Sciatic nerve (tissue), 2 donors: ENCODE results near the gene OSBPL1A. TPM values are rescaled to one million over a fixed set of nuclear protein-coding genes. Genes with fewer than 3 reads are reported as not detected.

ENCODE experiments used
- ATAC-seq: fragments of 200-7000 bp; cut with Tn5 transposase; one replicate; pipeline ENCODE4 v1.9.1; 2020; ENCODE audit warnings: mild to moderate bottlenecking, moderate library complexity
- DNase-seq: peaks from one replicate; pipeline ENCODE4 v3.0.0-alpha.2; 2020; ENCODE audit warnings: low spot score
- intact Hi-C: fragments of 100-400 bp; cut with DNase I; formaldehyde crosslinking; loops from one replicate; pipeline ENCODE4 v1.14.2; 2022
- total RNA-seq: library from RNA; stranded (reverse); fragmentation: NEBNext Ultra II Directional; extraction: Animal tissue kit (Norgen Biotek cat#: 25700); gene quantifications from one replicate; pipeline ENCODE4 v1.2.1, GENCODE V29; 2021
- donor health status: DM: no; HTN: no; CAD: no.
- donor health status: DM: no; HTN: no; CAD: no.

The OSBPL1A gene
- total RNA-seq, 1 donor from 2014 or later, result 117 TPM

GRCh38 chr18:24243677-24244076, 153.9 kb downstream of the OSBPL1A start:
- DNase-seq (no peak), ATAC-seq (no peak)
- intact Hi-C loops, result no loop called here

GRCh38 chr18:24239341-24239740, 158.3 kb downstream of the OSBPL1A start:
- DNase-seq (no peak), ATAC-seq (no peak)
- intact Hi-C loops, result no loop called here

GRCh38 chr18:24238387-24238786, 159.2 kb downstream of the OSBPL1A start:
- DNase-seq, result no peak
- intact Hi-C loops, result no loop called here
- no peak for ATAC-seq

GRCh38 chr18:24234850-24235418, 162.7 kb downstream of the OSBPL1A start:
- ATAC-seq, result no peak
- intact Hi-C loops, result no loop called here
- DNase-seq, result no peak

- intact Hi-C loops, result no loop called here
- ATAC-seq (peak; percentile 74), DNase-seq (peak; percentile 76)
Measured at GRCh38 chr18:24234330-24234729, 163.3 kb downstream of the OSBPL1A start.

DNA sequence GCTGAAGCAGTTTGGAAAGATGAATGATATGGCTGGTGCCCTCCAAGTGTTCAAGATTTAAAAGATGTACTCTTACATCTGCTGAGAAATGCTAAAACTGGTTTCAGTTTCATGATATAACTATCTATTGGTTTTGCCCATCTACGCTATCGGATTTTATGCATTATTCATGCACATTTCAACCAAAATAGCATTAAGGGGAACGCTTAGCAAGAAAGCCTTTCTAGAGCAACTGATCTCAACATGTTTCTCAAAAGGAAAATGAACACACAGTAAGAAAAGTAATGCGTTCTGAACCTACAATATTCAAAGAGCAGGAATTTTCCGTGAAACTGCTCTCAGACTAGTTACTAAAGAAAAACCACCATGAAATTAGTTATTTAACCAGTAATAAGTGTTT, 164.8 kb downstream of the OSBPL1A start:
- intact Hi-C loops, result no loop called here
- DNase-seq, result no peak
- no peak for ATAC-seq

DNA sequence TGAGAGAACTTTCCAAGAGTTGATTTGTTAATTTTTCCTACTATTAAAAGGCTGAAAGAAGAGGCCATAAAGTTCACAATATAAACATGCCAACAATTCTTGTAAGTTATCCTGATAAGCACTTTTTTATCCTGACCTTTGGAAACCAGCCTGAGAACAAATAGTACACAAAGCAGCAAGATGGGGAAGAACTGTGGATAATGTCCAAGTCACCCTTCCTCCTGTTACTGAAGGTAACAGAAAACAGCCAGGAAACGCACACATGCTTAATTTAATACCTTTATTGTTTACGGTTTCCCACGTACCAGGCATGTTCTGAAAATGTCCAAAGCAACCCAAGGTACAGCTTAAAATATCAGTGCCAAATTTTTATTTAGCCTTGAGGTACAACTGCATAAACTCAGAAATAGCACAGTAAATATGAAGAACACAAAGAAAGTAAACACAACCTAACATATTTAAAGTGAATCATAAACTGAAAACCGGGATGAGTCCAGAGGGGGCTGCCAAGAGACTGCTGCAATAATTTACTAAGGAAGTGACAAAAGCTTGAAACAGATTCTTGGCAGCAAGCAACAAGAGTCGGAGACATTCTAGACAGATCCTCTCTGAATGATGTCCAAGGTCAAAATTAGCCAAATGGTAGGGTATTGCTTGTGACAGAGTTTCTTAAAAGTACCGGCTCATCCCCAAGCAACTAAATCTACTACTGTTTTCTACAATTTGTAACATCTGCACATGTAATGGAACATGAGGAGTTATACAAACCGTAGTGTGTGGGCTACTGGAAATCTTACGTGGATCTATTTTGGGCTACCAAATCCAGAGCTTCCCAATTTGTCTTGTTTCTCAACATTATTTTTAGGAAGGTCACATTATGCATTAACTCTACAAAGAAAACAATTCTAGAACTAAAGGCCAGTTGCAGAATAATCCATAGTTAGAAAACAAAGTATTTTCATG, 165.6 kb downstream of the OSBPL1A start:
- DNase-seq, result no peak
- peak; percentile 67 for ATAC-seq
- intact Hi-C loops, result no loop called here

DNA sequence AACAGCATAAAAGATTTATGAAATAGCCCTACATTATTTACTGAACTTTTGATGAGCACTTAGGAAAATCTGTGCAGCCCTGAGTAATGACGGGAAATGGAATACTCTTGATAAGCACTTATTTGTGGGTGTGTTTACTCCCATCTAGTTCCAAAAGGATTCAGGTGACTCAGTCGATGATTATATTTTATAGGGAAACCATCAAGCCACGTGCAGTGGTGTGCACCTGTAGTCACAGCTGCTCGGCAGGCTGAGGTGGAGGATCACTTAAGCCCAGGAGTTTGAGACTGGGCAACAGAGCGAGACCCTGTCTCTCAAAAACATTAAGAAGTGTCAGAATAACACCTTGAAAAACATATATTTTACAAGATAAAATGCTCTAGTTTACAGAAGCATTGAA, 166.9 kb downstream of the OSBPL1A start:
- intact Hi-C loops, result no loop called here
- DNase-seq (no peak), ATAC-seq (no peak)

- intact Hi-C loops, result no loop called here
- ATAC-seq (no peak), DNase-seq (no peak)
Measured at GRCh38 chr18:24228667-24229041, 169.0 kb downstream of the OSBPL1A start.

DNA sequence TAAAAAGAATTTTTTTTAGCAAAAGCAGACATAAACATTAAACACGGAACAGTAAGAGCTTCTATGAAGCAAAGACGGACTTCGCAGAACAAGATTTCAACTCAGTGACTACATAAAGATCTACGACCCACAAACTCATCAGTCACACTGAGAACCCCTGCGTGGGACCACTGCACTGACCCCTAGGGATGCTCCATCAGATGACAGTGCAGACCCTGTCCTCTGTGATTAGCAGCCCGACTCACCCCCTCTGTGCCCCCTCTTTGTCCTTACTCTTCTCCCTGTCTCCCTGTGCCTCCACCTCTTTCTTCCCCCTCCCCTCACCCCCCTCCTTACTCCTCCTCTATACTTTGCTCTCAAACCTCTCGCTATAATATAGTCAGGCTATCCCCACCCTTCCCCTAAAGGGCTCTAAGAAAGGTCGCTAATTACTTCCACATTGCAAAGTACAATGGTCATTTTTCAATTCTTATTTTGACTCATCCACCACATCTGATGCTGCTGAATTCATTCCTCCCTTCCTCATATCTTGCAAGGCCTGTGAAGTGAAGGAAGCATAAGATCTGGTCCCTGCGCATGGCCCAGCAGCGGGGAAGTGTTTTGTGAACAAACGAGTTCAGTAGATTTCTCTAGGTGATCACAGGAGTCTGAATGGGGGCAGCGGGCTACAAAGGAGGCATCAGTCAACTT, 169.5 kb downstream of the OSBPL1A start:
- intact Hi-C loops, result no loop called here
- DNase-seq, result no peak

DNA sequence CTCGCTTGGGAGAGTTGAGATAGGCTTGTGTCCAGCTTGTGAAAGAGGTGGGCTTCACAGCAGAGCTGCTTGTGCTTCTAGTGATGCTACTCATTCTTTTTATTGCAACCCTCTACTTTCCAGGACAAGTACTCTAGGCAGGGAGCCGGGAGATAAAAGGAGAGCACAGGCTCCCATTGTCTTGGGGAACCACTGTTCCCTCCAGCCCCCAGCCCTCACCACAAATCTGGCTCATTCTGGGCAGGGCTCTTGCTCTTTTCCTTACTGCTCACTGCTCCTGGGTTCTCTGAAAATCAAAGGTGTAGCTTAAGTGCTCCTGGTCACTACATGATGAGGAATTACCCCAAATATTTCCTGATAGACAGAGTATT, 177.3 kb downstream of the OSBPL1A start:
- intact Hi-C loops, result no loop called here
- DNase-seq (no peak), ATAC-seq (no peak)

More for the DNA sequence above, 169.5 kb downstream of the OSBPL1A start:
- ATAC-seq, result no peak

GRCh38 chr18:24219561-24220317, 177.9 kb downstream of the OSBPL1A start:
- DNase-seq (no peak), ATAC-seq (no peak)
- intact Hi-C loops, result no loop called here

DNA sequence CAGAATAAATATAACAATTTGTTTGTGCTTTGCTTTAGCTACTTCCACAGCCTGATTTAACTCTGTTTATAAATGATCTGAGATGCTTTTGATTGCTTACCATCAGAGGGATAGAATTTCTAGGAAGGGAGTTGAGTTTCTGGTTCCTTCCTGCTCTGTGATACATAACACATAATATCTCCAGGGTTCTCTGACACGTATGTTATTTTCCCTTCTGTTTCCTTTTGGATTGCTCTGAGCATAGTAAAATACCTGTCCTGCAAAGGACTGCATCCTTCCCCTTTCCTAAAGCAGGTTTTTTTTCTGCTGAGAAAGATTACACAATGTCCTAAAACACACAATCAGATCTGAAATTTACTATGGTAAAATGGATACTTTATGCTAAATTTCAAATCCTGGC, 182.7 kb downstream of the OSBPL1A start:
- ATAC-seq (no peak), DNase-seq (no peak)
- intact Hi-C loops, result no loop called here

GRCh38 chr18:24214144-24214543, 183.5 kb downstream of the OSBPL1A start:
- DNase-seq, result no peak
- intact Hi-C loops, result no loop called here
- no peak for ATAC-seq

- intact Hi-C loops, result no loop called here
- ATAC-seq (no peak), DNase-seq (no peak)
Measured at GRCh38 chr18:24212939-24213338, 184.7 kb downstream of the OSBPL1A start.

DNA sequence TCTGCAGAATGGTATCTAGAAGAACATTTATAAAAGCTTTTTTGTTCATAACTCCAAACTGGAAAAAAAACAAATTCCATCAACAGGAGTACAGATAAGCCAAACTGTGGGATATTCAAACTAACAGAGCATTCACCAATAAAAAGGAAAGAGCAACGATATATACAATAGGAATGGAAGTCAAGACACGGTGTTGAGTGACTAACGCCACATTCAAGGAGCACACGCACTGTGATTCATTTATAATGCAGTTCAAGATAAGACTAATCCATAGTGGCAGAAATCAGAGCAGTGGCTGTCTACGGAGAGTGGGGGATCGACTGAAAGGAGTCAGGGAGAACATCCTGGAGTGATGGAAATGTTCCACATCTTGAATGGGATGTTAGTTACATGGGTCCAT, 188.1 kb downstream of the OSBPL1A start:
- ATAC-seq (no peak), DNase-seq (no peak)
- intact Hi-C loops, result no loop called here

- DNase-seq (no peak), ATAC-seq (no peak)
Measured at GRCh38 chr18:24208270-24209035, 189.2 kb downstream of the OSBPL1A start.

GRCh38 chr18:24204904-24205303, 192.7 kb downstream of the OSBPL1A start:
- ATAC-seq, result no peak
- no peak for DNase-seq
- intact Hi-C loops, result no loop called here

More at GRCh38 chr18:24208270-24209035, 189.2 kb downstream of the OSBPL1A start:
- intact Hi-C loops, result no loop called here
